GM21528 (cell line): ENCODE data around the gene SLC25A26.

ENCODE experiments used
- ATAC-seq: cut with Tn5 transposase; IDR thresholded peaks from one replicate; pipeline ENCODE4 v1.9.1; 2021; ENCODE audit warnings: mild to moderate bottlenecking, moderate library complexity; ENCODE audit not compliant: unreplicated experiment, low FRiP score

SLC25A26 gene

DNA sequence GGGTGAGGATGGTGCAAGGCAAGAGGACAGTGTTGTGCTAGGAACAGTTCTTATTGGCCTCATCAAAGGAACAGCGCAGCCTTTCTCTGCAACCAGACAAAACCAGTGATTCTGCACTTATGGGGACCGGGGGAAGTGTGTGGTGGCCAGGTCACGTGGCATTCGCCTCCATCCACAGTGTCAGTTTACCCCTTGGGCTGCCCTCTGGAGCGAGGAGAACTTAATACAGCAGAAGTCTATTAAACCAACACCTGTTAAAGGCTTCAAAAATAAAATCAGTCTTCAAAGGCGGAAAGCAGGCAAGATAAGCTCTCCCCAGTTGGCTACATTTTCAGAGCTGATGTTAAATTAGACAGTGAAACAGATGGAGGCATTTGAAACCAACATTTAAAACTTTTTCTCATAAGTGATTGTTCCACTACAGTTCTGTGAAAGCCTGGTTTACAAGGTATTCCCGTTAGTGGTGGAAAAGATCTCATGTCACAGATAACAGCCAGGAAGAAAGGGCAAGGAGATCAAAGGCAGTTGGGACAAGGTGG lies 204.8 kb downstream of the SLC25A26 start:
- no peak for ATAC-seq

DNA sequence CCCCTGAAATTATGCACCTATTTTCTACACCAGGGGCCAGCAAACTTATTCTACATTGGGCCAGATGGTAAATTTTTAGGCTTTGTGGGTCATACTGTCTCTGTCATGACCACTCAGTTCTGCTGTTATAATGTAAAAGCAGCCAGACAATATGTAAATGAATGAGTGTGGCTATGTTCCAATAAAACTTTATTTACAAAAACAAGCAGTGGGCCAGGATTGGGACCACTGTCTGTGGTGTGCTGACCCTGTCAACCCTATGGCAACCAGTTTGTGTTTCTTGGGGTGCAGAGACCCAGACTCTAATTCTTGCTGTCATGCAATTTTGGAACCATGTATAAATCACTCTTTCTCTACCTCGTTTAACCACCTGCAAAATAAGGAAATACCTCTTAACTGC lies 205.3 kb downstream of the SLC25A26 start:
- no peak for ATAC-seq

DNA sequence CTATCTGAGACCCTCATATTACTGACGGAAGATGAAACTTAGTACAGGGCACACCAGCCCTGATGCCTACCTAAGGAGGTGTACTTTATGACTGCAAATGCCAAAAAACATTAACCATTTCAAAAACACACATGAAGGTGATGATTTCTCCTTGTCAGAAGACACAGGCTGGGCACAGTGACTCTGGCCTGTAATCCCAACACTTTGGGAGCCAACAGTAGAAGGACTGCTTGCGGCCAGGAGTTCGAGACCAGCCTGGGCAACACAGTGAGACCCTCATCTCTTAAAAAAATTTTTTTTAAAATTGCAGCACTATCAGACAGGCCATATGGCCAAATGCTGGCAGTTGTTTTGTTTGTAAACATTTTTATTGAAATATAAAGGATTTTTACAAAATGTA lies 206.6 kb downstream of the SLC25A26 start:
- no peak for ATAC-seq

DNA sequence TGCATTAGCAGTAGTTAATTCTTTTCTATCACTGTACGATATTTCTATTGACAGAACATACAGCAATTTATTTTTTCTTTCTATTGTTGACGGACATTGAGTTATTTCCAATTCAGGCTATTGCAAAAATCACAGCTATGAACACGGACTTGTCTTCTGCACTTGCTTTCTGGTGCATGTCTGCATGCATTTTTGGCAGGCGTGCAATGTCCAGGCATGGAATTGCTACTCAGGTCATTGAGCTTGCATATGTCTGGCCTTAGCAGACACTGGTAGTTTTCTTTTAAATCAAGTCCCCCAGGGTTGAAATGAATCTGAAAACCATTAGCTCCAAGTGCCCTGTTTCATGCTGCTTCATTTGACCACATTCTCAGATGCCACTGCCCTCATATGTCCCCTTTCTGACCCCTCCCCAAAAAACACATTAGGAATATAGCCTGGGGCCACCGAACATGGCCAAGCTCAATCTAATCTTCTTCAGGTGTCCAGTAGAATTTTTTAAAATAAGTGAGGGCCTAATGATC lies 207.2 kb downstream of the SLC25A26 start:
- no peak for ATAC-seq
